ENCODE measurements around the gene SGMS1.

The SGMS1 gene

GRCh38 chr10:50405723-50406122, 218.0 kb downstream of the SGMS1 start:
- DNase-seq (ENCODE audit: low read depth), result no peak
- TF ChIP-seq CTCF (IDR thresholded peaks at IDR 0.05; ENCODE audit: insufficient read depth, low read depth, low read length, missing control alignments), result no peak
- H3K4me3 ChIP-seq (ENCODE audit: low read length), result no peak overlapping the region

GRCh38 chr10:50404021-50404773, 219.6 kb downstream of the SGMS1 start:
- no peak for TF ChIP-seq CTCF (IDR thresholded peaks at IDR 0.05; ENCODE audit: insufficient read depth, low read depth, low read length, missing control alignments)
- no peak for DNase-seq (ENCODE audit: low read depth)
- H3K4me3 ChIP-seq (ENCODE audit: low read length), result no peak overlapping the region

GRCh38 chr10:50403074-50403473, 220.7 kb downstream of the SGMS1 start:
- DNase-seq (ENCODE audit: low read depth), result no peak
- TF ChIP-seq CTCF (IDR thresholded peaks at IDR 0.05; ENCODE audit: insufficient read depth, low read depth, low read length, missing control alignments), result no peak
- no peak overlapping the region for H3K4me3 ChIP-seq (ENCODE audit: low read length)

GRCh38 chr10:50402466-50402865, 221.3 kb downstream of the SGMS1 start:
- no peak for TF ChIP-seq CTCF (IDR thresholded peaks at IDR 0.05; ENCODE audit: insufficient read depth, low read depth, low read length, missing control alignments)
- no peak for DNase-seq (ENCODE audit: low read depth)
- no peak overlapping the region for H3K4me3 ChIP-seq (ENCODE audit: low read length)

- no peak overlapping the region for H3K4me3 ChIP-seq (ENCODE audit: low read length)
- TF ChIP-seq CTCF (IDR thresholded peaks at IDR 0.05; ENCODE audit: insufficient read depth, low read depth, low read length, missing control alignments), result no peak
- no peak for DNase-seq (ENCODE audit: low read depth)
Observed at GRCh38 chr10:50400694-50401093, 223.1 kb downstream of the SGMS1 start.

GRCh38 chr10:50398823-50399222, 224.9 kb downstream of the SGMS1 start:
- no peak overlapping the region for H3K4me3 ChIP-seq (ENCODE audit: low read length)
- no peak for DNase-seq (ENCODE audit: low read depth)
- no peak for TF ChIP-seq CTCF (IDR thresholded peaks at IDR 0.05; ENCODE audit: insufficient read depth, low read depth, low read length, missing control alignments)

- no peak for TF ChIP-seq CTCF (IDR thresholded peaks at IDR 0.05; ENCODE audit: insufficient read depth, low read depth, low read length, missing control alignments)
- H3K4me3 ChIP-seq (ENCODE audit: low read length), result no peak overlapping the region
- DNase-seq (ENCODE audit: low read depth), result peak; percentile 50
Observed at GRCh38 chr10:50398381-50398780, 225.4 kb downstream of the SGMS1 start.

All from epithelial cell of esophagus (primary cell).